Activated naive CD4-positive, alpha-beta T cell treated with anti-CD3 and anti-CD28 coated beads, Interleukin-2, amount 50 U/mL, for 24 hours (primary cell): Measurements from ENCODE around the gene NCOA4.

Source experiments
- H3K27ac Mint-ChIP-seq: one replicate; pipeline ENCODE4 v1.8.0; 2021; ENCODE audit warnings: mild to moderate bottlenecking, mixed read lengths
- H3K27me3 Mint-ChIP-seq: one replicate; pipeline ENCODE4 v1.8.0; 2021; ENCODE audit warnings: mixed read lengths
- H3K36me3 Mint-ChIP-seq: one replicate; pipeline ENCODE4 v1.8.0; 2021; ENCODE audit warnings: mixed read lengths
- H3K4me1 Mint-ChIP-seq: one replicate; pipeline ENCODE4 v1.8.0; 2021; ENCODE audit warnings: mixed read lengths
- H3K4me3 Mint-ChIP-seq: one replicate; pipeline ENCODE4 v1.8.0; 2021; ENCODE audit warnings: mild to moderate bottlenecking, mixed read lengths
- H3K9me3 Mint-ChIP-seq: one replicate; pipeline ENCODE4 v1.8.0; 2021; ENCODE audit warnings: mixed read lengths

NCOA4 gene

GRCh38 chr10:46033602-46034011 is 3.2 kb upstream of the NCOA4 start:
- Mint-ChIP-seq H3K27me3 (no peaks in the 10 kb centered on the region), H3K4me1 (peaks cover 21% of the 10 kb centered on the region), H3K27ac (no peak overlapping the region), H3K4me3 (no peak overlapping the region), H3K36me3 (no peaks in the 10 kb centered on the region), H3K9me3 (no peaks in the 10 kb centered on the region)

GRCh38 chr10:46031648-46032532 is 1.5 kb upstream of the NCOA4 start:
- H3K4me1 Mint-ChIP-seq: peaks cover 38% of the 10 kb centered on the region
- H3K27ac Mint-ChIP-seq: peak overlapping the region; percentile 74
- H3K9me3 Mint-ChIP-seq: no peaks in the 10 kb centered on the region
- H3K36me3 Mint-ChIP-seq: no peaks in the 10 kb centered on the region
- H3K27me3 Mint-ChIP-seq: no peaks in the 10 kb centered on the region
- H3K4me3 Mint-ChIP-seq: peak overlapping the region; percentile 33

- Mint-ChIP-seq H3K27ac (peak overlapping the region; percentile 99), H3K9me3 (no peaks in the 10 kb centered on the region), H3K4me1 (peaks cover 54% of the 10 kb centered on the region), H3K36me3 (no peaks in the 10 kb centered on the region), H3K27me3 (no peaks in the 10 kb centered on the region), H3K4me3 (peak overlapping the region; percentile 98)
Measured at GRCh38 chr10:46029461-46030030, 877 bp downstream of the NCOA4 start.

- Mint-ChIP-seq H3K36me3 (no peaks in the 10 kb centered on the region), H3K27me3 (no peaks in the 10 kb centered on the region), H3K4me1 (peaks cover 61% of the 10 kb centered on the region), H3K27ac (peak overlapping the region; percentile 99), H3K4me3 (peak overlapping the region; percentile 98), H3K9me3 (no peaks in the 10 kb centered on the region)
Measured at GRCh38 chr10:46028584-46029460, 1.6 kb downstream of the NCOA4 start.

GRCh38 chr10:46026106-46026505 is 4.3 kb downstream of the NCOA4 start:
- H3K9me3 Mint-ChIP-seq: no peaks in the 10 kb centered on the region
- no peaks in the 10 kb centered on the region for H3K27me3 Mint-ChIP-seq
- H3K4me1 Mint-ChIP-seq: peaks cover 84% of the 10 kb centered on the region
- H3K27ac Mint-ChIP-seq: no peak overlapping the region
- H3K4me3 Mint-ChIP-seq: no peak overlapping the region
- no peaks in the 10 kb centered on the region for H3K36me3 Mint-ChIP-seq

- H3K4me3 Mint-ChIP-seq: peak overlapping the region; percentile 37
- H3K4me1 Mint-ChIP-seq: peaks cover 85% of the 10 kb centered on the region
- H3K36me3 Mint-ChIP-seq: no peaks in the 10 kb centered on the region
- H3K27me3 Mint-ChIP-seq: no peaks in the 10 kb centered on the region
- H3K9me3 Mint-ChIP-seq: no peaks in the 10 kb centered on the region
- peak overlapping the region; percentile 31 for H3K27ac Mint-ChIP-seq
Measured at GRCh38 chr10:46025406-46025805, 5.0 kb downstream of the NCOA4 start.

- Mint-ChIP-seq H3K4me1 (peaks cover 89% of the 10 kb centered on the region), H3K27me3 (no peaks in the 10 kb centered on the region), H3K36me3 (no peaks in the 10 kb centered on the region), H3K4me3 (peak overlapping the region; percentile 56), H3K27ac (peak overlapping the region; percentile 66), H3K9me3 (no peaks in the 10 kb centered on the region)
Measured at GRCh38 chr10:46024948-46025347, 5.5 kb downstream of the NCOA4 start.

- Mint-ChIP-seq H3K9me3 (no peaks in the 10 kb centered on the region), H3K27ac (peak overlapping the region; percentile 65), H3K36me3 (no peaks in the 10 kb centered on the region), H3K4me1 (peaks cover 92% of the 10 kb centered on the region), H3K4me3 (peak overlapping the region; percentile 88), H3K27me3 (no peaks in the 10 kb centered on the region)
Measured at GRCh38 chr10:46022978-46023702, 7.3 kb downstream of the NCOA4 start.

- Mint-ChIP-seq H3K4me3 (no peak overlapping the region), H3K9me3 (no peaks in the 10 kb centered on the region), H3K36me3 (no peaks in the 10 kb centered on the region), H3K4me1 (peaks cover 82% of the 10 kb centered on the region), H3K27me3 (no peaks in the 10 kb centered on the region), H3K27ac (no peak overlapping the region)
Measured at GRCh38 chr10:46020344-46020657, 10.1 kb downstream of the NCOA4 start.

GRCh38 chr10:46019569-46020343 is 10.7 kb downstream of the NCOA4 start:
- H3K4me3 Mint-ChIP-seq: peak overlapping the region; percentile 43
- H3K36me3 Mint-ChIP-seq: peaks cover under 1% of the 10 kb centered on the region
- no peaks in the 10 kb centered on the region for H3K9me3 Mint-ChIP-seq
- H3K27me3 Mint-ChIP-seq: no peaks in the 10 kb centered on the region
- peaks cover 79% of the 10 kb centered on the region for H3K4me1 Mint-ChIP-seq
- H3K27ac Mint-ChIP-seq: peak overlapping the region; percentile 91

GRCh38 chr10:46019177-46019528 is 11.3 kb downstream of the NCOA4 start:
- Mint-ChIP-seq H3K4me3 (no peak overlapping the region), H3K9me3 (no peaks in the 10 kb centered on the region), H3K27ac (peak overlapping the region; percentile 91), H3K36me3 (peaks cover 3% of the 10 kb centered on the region), H3K4me1 (peaks cover 75% of the 10 kb centered on the region), H3K27me3 (no peaks in the 10 kb centered on the region)

- H3K36me3 Mint-ChIP-seq: peaks cover 3% of the 10 kb centered on the region
- no peak overlapping the region for H3K4me3 Mint-ChIP-seq
- H3K4me1 Mint-ChIP-seq: peaks cover 70% of the 10 kb centered on the region
- H3K9me3 Mint-ChIP-seq: no peaks in the 10 kb centered on the region
- H3K27ac Mint-ChIP-seq: peak overlapping the region; percentile 69
- H3K27me3 Mint-ChIP-seq: no peaks in the 10 kb centered on the region
Measured at GRCh38 chr10:46018453-46019176, 11.8 kb downstream of the NCOA4 start.

- Mint-ChIP-seq H3K36me3 (peaks cover 3% of the 10 kb centered on the region), H3K27me3 (no peaks in the 10 kb centered on the region), H3K27ac (peak overlapping the region; percentile 69), H3K4me3 (no peak overlapping the region), H3K9me3 (no peaks in the 10 kb centered on the region), H3K4me1 (peaks cover 65% of the 10 kb centered on the region)
Measured at GRCh38 chr10:46017733-46018132, 12.7 kb downstream of the NCOA4 start.

- Mint-ChIP-seq H3K27ac (peak overlapping the region; percentile 83), H3K27me3 (no peaks in the 10 kb centered on the region), H3K4me1 (peaks cover 56% of the 10 kb centered on the region), H3K9me3 (no peaks in the 10 kb centered on the region), H3K4me3 (no peak overlapping the region), H3K36me3 (peaks cover 5% of the 10 kb centered on the region)
Measured at GRCh38 chr10:46016811-46017210, 13.6 kb downstream of the NCOA4 start.
